ENCODE results near the gene IL18BP.

Gene IL18BP

GRCh38 chr11:71986131-71986530, 12.6 kb upstream of the IL18BP start:
- no peak overlapping the region for H3K4me3 ChIP-seq (replicated peaks; ENCODE audit: low read depth, low read length)
- TF ChIP-seq CTCF (IDR thresholded peaks at IDR 0.05; ENCODE audit: low read length, missing control alignments) = no peak
- no peak for DNase-seq (ENCODE audit: low read depth)

GRCh38 chr11:71987521-71987920, 11.2 kb upstream of the IL18BP start:
- no peak for DNase-seq (ENCODE audit: low read depth)
- H3K4me3 ChIP-seq (replicated peaks; ENCODE audit: low read depth, low read length) = no peak overlapping the region
- no peak for TF ChIP-seq CTCF (IDR thresholded peaks at IDR 0.05; ENCODE audit: low read length, missing control alignments)

GRCh38 chr11:71988050-71988449, 10.7 kb upstream of the IL18BP start:
- H3K4me3 ChIP-seq (replicated peaks; ENCODE audit: low read depth, low read length) = no peak overlapping the region
- no peak for TF ChIP-seq CTCF (IDR thresholded peaks at IDR 0.05; ENCODE audit: low read length, missing control alignments)
- DNase-seq (ENCODE audit: low read depth) = peak; percentile 83

- no peak for DNase-seq (ENCODE audit: low read depth)
- H3K4me3 ChIP-seq (replicated peaks; ENCODE audit: low read depth, low read length) = no peak overlapping the region
- no peak for TF ChIP-seq CTCF (IDR thresholded peaks at IDR 0.05; ENCODE audit: low read length, missing control alignments)
Observed at GRCh38 chr11:71990701-71991100, 8.0 kb upstream of the IL18BP start.

GRCh38 chr11:71991494-71991893, 7.2 kb upstream of the IL18BP start:
- DNase-seq (ENCODE audit: low read depth) = no peak
- no peak overlapping the region for H3K4me3 ChIP-seq (replicated peaks; ENCODE audit: low read depth, low read length)
- TF ChIP-seq CTCF (IDR thresholded peaks at IDR 0.05; ENCODE audit: low read length, missing control alignments) = no peak

GRCh38 chr11:71992136-71992730, 6.5 kb upstream of the IL18BP start:
- no peak overlapping the region for H3K4me3 ChIP-seq (replicated peaks; ENCODE audit: low read depth, low read length)
- no peak for DNase-seq (ENCODE audit: low read depth)
- no peak for TF ChIP-seq CTCF (IDR thresholded peaks at IDR 0.05; ENCODE audit: low read length, missing control alignments)

GRCh38 chr11:71994786-71995185, 3.9 kb upstream of the IL18BP start:
- no peak for DNase-seq (ENCODE audit: low read depth)
- no peak for TF ChIP-seq CTCF (IDR thresholded peaks at IDR 0.05; ENCODE audit: low read length, missing control alignments)
- H3K4me3 ChIP-seq (replicated peaks; ENCODE audit: low read depth, low read length) = no peak overlapping the region

All from fibroblast of pulmonary artery (primary cell).